Sigmoid colon (tissue), 3 donors: ENCODE results near the gene CARD14.

Source experiments
- CTCF ChIP-seq, 4 experiments: fragments of 450-650 bp in 3 of 4; fragments of 200-600 bp in 1 of 4; IDR thresholded peaks; one replicate each; pipeline ENCODE4 v1.5.1; 2016 to 2019; ENCODE audit warnings: antibody characterized with exemption in 4 of 4, mild to moderate bottlenecking in 3 of 4, moderate library complexity in 2 of 4
- POLR2A ChIP-seq, 2 donors: fragments of 450-650 bp; IDR thresholded peaks; one replicate each; pipeline ENCODE4 v1.6.1; 2016; ENCODE audit warnings: antibody characterized with exemption in 2 of 2, mild to moderate bottlenecking in 2 of 2, moderate library complexity in 2 of 2

DNA sequence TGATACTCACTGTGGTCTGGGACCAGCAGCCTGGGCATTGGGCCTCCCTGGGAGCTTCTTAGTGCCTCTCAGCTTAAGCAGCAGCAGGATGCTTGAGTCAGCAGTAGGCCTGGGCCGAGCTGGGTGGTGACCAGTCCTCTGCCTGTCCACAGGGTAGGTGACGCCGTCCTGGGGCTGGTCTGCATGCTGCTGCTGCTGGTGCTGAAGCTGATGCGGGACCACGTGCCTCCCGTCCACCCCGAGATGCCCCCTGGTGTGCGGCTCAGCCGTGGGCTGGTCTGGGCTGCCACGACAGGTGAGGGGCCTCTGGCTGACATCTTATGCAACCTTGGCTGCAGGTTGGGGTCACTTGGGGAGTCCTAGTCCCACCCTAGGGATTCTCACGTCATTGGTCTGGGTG lies 57.8 kb downstream of the CARD14 start:
- no peak for TF ChIP-seq CTCF (IDR thresholded peaks at IDR 0.05)
- TF ChIP-seq POLR2A (IDR thresholded peaks at IDR 0.05), result no peak
